Ramos (cell line): ENCODE results near the gene ZNF587.
"Not testable (repeated sequence)": the region's sequence is repeated elsewhere in the genome, so short reads cannot be mapped to it uniquely, and the experiment has no call there.

ENCODE experiments used
- in situ Hi-C: fragments of 300-500 bp; cut with MboI; formaldehyde crosslinking; loops from one replicate; pipeline ENCODE4 v1.14.3; 2022; ENCODE audit warnings: low sequenced_read_pairs; ENCODE audit not compliant: unreplicated experiment

ZNF587 gene

GRCh38 chr19:57873883-57874799, 24.5 kb downstream of the ZNF587 start:
- in situ Hi-C loops: not testable (repeated sequence)

- in situ Hi-C loops: no loop called here
These were observed 36.4 kb downstream of the ZNF587 start for GRCh38 chr19:57886046-57886445.

DNA sequence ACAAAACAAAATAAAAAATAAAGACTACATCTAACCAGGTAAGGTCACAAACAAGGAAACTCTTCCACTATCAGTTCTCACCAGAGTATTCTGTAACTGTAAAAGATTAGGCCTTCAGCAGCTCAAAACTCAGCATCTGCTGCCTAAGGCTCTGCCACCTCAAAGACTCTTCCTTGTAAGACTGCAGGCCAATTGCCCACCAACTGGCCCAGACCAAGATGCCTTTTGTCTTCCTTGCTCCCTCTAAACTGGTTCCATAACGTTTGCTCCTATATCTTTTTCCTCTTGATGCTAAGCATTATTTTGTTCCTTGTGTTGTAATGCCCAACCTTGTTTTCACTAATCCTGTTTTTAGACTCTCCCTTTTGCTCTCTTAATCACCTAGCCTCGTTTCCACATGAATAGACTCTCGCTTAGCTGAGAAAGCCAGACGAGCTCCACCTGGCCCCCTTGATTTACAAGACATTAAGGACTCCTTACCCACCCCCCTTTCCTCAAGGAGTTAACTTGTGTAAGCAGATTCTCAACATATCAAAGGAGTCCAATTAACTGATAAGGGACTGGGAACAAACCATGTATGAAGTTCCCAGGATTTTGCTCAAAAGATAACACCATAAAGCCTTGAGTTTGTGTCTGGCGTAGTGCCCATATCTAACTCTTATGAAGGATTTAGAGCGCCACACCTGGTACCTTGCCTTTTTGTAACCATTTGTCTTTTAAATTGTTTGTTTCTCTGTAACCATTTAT, 37.7 kb downstream of the ZNF587 start:
- in situ Hi-C loops: no loop called here

GRCh38 chr19:57888107-57888559, 38.5 kb downstream of the ZNF587 start:
- in situ Hi-C loops: no loop called here

DNA sequence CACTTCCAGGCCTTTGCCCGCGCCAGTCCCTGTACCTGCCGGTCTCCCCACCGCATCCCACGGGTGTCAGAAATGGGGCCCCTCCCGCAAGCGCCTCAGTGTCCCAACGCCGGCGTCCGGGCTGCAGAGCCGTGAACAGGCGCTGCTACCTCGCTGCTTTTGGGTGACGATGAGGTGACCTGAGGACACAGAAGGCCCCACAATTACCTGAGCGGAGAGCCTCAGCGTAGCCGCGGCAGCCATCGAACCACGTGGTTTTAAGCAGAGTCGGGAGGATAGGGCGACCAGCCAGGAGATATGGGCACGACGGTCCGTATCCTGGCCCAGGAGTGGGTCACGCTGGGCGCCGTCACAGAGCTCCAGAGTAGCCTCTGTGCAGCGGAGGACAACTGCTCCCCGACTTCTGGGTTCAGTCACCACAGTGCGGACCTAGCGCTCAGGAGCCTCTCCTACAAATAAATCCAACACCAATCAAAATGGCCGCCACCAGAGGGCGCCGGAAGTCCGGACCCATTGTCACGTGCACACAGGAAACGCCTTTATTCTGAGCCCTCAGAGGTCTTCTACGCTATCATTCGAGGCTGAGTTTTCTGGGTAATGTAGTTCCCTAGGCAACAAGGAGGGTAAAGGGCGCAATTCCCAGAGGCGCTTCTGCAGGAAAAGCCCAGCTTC, 39.0 kb downstream of the ZNF587 start, which contains the start of gene ZNF814:
Gene ZNF814 (minus strand): TSS at position 478 of the 672 bp plus-strand sequence. CDS start 235 bp downstream, at position 243.
- in situ Hi-C loops: no loop called here

GRCh38 chr19:57890706-57891105, 41.0 kb downstream of the ZNF587 start:
- in situ Hi-C loops: not testable (repeated sequence)

GRCh38 chr19:57900311-57900710, 50.7 kb downstream of the ZNF587 start:
- in situ Hi-C loops: no loop called here

- in situ Hi-C loops: no loop called here
These were observed 54.0 kb downstream of the ZNF587 start for GRCh38 chr19:57903618-57904184.

DNA sequence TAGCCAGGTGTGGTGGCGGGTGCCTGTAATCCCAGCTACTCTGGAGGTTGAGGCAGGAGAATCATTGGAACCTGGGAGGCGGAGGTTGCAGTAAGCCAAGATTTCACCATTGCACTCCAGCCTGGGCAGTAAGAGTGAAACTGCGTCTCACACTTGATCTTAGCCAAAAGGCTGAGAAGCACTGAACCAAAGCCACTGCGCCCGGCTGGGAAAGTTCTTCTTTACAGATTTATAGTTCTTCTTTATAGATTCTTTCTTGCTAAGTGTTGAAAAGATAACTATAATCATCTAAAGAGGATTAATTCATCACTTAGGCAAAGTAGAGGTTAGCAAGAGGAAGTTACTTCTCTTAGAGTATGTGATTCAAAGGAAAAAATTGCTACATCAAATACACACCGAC, 55.6 kb downstream of the ZNF587 start:
- in situ Hi-C loops: no loop called here

GRCh38 chr19:57907394-57907793, 57.7 kb downstream of the ZNF587 start:
- in situ Hi-C loops: no loop called here

GRCh38 chr19:57914531-57914930, 64.9 kb downstream of the ZNF587 start:
- in situ Hi-C loops: no loop called here
